GM19099 (cell line): ENCODE measurements around the gene CCIN.
A peak's percentile ranks its signal among the peaks of the same experiment; 100 is the strongest.

Source experiments
- POLR2A ChIP-seq: IDR thresholded peaks from 3 replicates; pipeline ENCODE4 v1.6.1; 2011; ENCODE audit warnings: low read depth; ENCODE audit not compliant: insufficient read length; ENCODE audit errors: extremely low read depth

Gene CCIN

GRCh38 chr9:36163786-36164170 lies 5.4 kb upstream of the CCIN start:
- no peak for TF ChIP-seq POLR2A

GRCh38 chr9:36164372-36164771 lies 4.8 kb upstream of the CCIN start:
- no peak for TF ChIP-seq POLR2A

GRCh38 chr9:36164989-36165388 lies 4.2 kb upstream of the CCIN start:
- TF ChIP-seq POLR2A = no peak

- no peak for TF ChIP-seq POLR2A
These were observed 3.4 kb upstream of the CCIN start for GRCh38 chr9:36165826-36166167.

- TF ChIP-seq POLR2A = no peak
These were observed 2.8 kb upstream of the CCIN start for GRCh38 chr9:36166168-36166927.

GRCh38 chr9:36169708-36170107 lies 520 bp downstream of the CCIN start:
- no peak for TF ChIP-seq POLR2A

- no peak for TF ChIP-seq POLR2A
These were observed 1.3 kb downstream of the CCIN start for GRCh38 chr9:36170531-36170930.

GRCh38 chr9:36173861-36174260 lies 4.7 kb downstream of the CCIN start:
- TF ChIP-seq POLR2A = no peak

- no peak for TF ChIP-seq POLR2A
These were observed 5.1 kb downstream of the CCIN start for GRCh38 chr9:36174271-36174670.

- TF ChIP-seq POLR2A = no peak
These were observed 5.5 kb downstream of the CCIN start for GRCh38 chr9:36174731-36175130.

GRCh38 chr9:36177571-36177970 lies 8.4 kb downstream of the CCIN start:
- no peak for TF ChIP-seq POLR2A

- no peak for TF ChIP-seq POLR2A
These were observed 18.2 kb downstream of the CCIN start for GRCh38 chr9:36187414-36187813.

GRCh38 chr9:36188212-36188611 lies 19.0 kb downstream of the CCIN start:
- TF ChIP-seq POLR2A = no peak

- TF ChIP-seq POLR2A = no peak
These were observed 20.8 kb downstream of the CCIN start for GRCh38 chr9:36189976-36190375.

GRCh38 chr9:36190388-36191289 lies 21.5 kb downstream of the CCIN start, which contains the start of gene CLTA:
TSS of gene CLTA (plus strand) at chr9:36190921. CDS start at chr9:36191057, 136 bp downstream.
- peak; percentile 99 for TF ChIP-seq POLR2A

GRCh38 chr9:36191290-36191645 lies 22.1 kb downstream of the CCIN start:
- TF ChIP-seq POLR2A = no peak

GRCh38 chr9:36191686-36192085 lies 22.5 kb downstream of the CCIN start:
- no peak for TF ChIP-seq POLR2A

- no peak for TF ChIP-seq POLR2A
These were observed 23.0 kb downstream of the CCIN start for GRCh38 chr9:36192196-36192595.
